ENCODE data around the gene TAB2.

- TF ChIP-seq POLR2AphosphoS5 (IDR thresholded peaks at IDR 0.05; ENCODE audit: control insufficient read depth, insufficient read depth, low read depth, low read length) (no peak), ILF3 (IDR thresholded peaks at IDR 0.05; ENCODE audit: borderline replicate concordance) (no peak), RAD21 (CRISPR knock-in tag; conservative IDR thresholded peaks at IDR 0.05 in 1 of 2, IDR thresholded peaks at IDR 0.05 in 1 of 2) (no peak), MAFF (IDR thresholded peaks at IDR 0.05; ENCODE audit: low read length) (no peak), HDAC6 (IDR thresholded peaks at IDR 0.05; ENCODE audit: low read depth, low read length) (no peak), CBX5 (IDR thresholded peaks at IDR 0.05; ENCODE audit: borderline replicate concordance, low read depth) (no peak)
These were observed 137.7 kb downstream of the TAB2 start for GRCh38 chr6:149455031-149455732.
